GM23248 (cell line): Measurements from ENCODE around the gene NFKBIA. TPM values are rescaled to one million over a fixed set of nuclear protein-coding genes. Genes with fewer than 3 reads are reported as not detected.

Source experiments
- DNase-seq: peaks from one replicate; pipeline ENCODE4 v3.0.0-alpha.2; 2015
- H2AFZ ChIP-seq: fragments of 200-600 bp; sonication (generic); 2 replicates; pipeline ENCODE4 v1.6.1; 2016; ENCODE audit warnings: antibody characterized with exemption
- H3F3A ChIP-seq: fragments of 200-600 bp; sonication (generic); 2 replicates; pipeline ENCODE4 v1.6.1; 2016; ENCODE audit warnings: mild to moderate bottlenecking, antibody characterized with exemption, mixed run types; ENCODE audit not compliant: insufficient read depth
- H3K27ac ChIP-seq: fragments of 200-600 bp; sonication (generic); 2 replicates; pipeline ENCODE4 v1.5.1; 2016; ENCODE audit warnings: mild to moderate bottlenecking
- H3K27me3 ChIP-seq: fragments of 200-600 bp; sonication (generic); replicated peaks from 2 replicates; pipeline ENCODE4 v1.6.1; 2016; ENCODE audit warnings: mild to moderate bottlenecking; ENCODE audit not compliant: insufficient read depth
- H3K36me3 ChIP-seq: fragments of 200-600 bp; sonication (generic); 2 replicates; pipeline ENCODE4 v1.6.1; 2016; ENCODE audit warnings: low read depth, mild to moderate bottlenecking
- H3K4me1 ChIP-seq: fragments of 200-600 bp; sonication (generic); 2 replicates; pipeline ENCODE4 v1.6.1; 2016; ENCODE audit warnings: mild to moderate bottlenecking; ENCODE audit not compliant: insufficient read depth
- H3K4me2 ChIP-seq: fragments of 200-600 bp; sonication (generic); one replicate; pipeline ENCODE4 v1.6.1; 2016; ENCODE audit warnings: mild to moderate bottlenecking; ENCODE audit not compliant: unreplicated experiment
- H3K4me3 ChIP-seq: fragments of 200-600 bp; sonication (generic); 2 replicates; pipeline ENCODE4 v1.5.1; 2016; ENCODE audit warnings: mild to moderate bottlenecking
- H3K79me2 ChIP-seq: fragments of 200-600 bp; sonication (generic); 2 replicates; pipeline ENCODE4 v1.6.1; 2016; ENCODE audit warnings: mild to moderate bottlenecking; ENCODE audit not compliant: insufficient read depth
- H3K9ac ChIP-seq: fragments of 200-600 bp; sonication (generic); 2 replicates; pipeline ENCODE4 v1.6.1; 2016; ENCODE audit warnings: mild to moderate bottlenecking
- H3K9me2 ChIP-seq: fragments of 200-600 bp; sonication (generic); 2 replicates; pipeline ENCODE4 v1.6.1; 2016; ENCODE audit warnings: mixed run types, mild to moderate bottlenecking, moderate library complexity; ENCODE audit not compliant: insufficient read depth
- H3K9me3 ChIP-seq: fragments of 200-600 bp; sonication (generic); one replicate; pipeline ENCODE4 v1.6.1; 2017; ENCODE audit warnings: low read depth
- H4K20me1 ChIP-seq: fragments of 200-600 bp; sonication (generic); 2 replicates; pipeline ENCODE4 v1.6.0; 2016; ENCODE audit not compliant: insufficient read depth
- EZH2 ChIP-seq: fragments of 200-600 bp; sonication (generic); IDR thresholded peaks from 2 replicates; pipeline ENCODE4 v1.6.1; 2018; ENCODE audit warnings: antibody characterized with exemption, mild to moderate bottlenecking; ENCODE audit not compliant: insufficient read depth, poor library complexity, severe bottlenecking
- EZH2phosphoT487 ChIP-seq: fragments of 200-600 bp; sonication (generic); IDR thresholded peaks from 2 replicates; pipeline ENCODE4 v1.6.1; 2018; ENCODE audit warnings: antibody characterized with exemption, moderate library complexity, mild to moderate bottlenecking, low read depth; ENCODE audit not compliant: insufficient read depth
- WGBS, 2 experiments: methylation state at CpG; one replicate each; pipeline ENCODE4 v1.1.6; 2015 to 2017; ENCODE audit warnings: low lambda C conversion rate in 2 of 2, low coverage in 1 of 2; ENCODE audit errors: missing lambda C conversion rate in 2 of 2; 5-methylcytosine and 5-hydroxymethylcytosine counted together
- in situ Hi-C: fragments of 300-500 bp; cut with MboI; formaldehyde crosslinking; loops from 2 replicates; pipeline ENCODE4 v1.15.0; 2020
- polyA plus RNA-seq: library from polyadenylated mRNA; unstranded; fragments of >200 nt; fragmentation: Nextera tagmentation; extraction: Ambion mirVana; gene quantifications from 2 replicates; pipeline ENCODE4 v1.2.1, GENCODE V29; 2016
- total RNA-seq: library from RNA; depleted of rRNA; stranded (reverse); fragments of >200 nt; shearing (Covaris generic); gene quantifications from 2 replicates; pipeline ENCODE4 v1.2.3, GENCODE V29; 2014

The NFKBIA gene
- total and polyA plus RNA-seq, 2 experiments from 2014 or later, result 40.2 to 60.4 TPM

- H3K9me2 ChIP-seq, result no peaks in the 10 kb centered on the region
- H3K4me2 ChIP-seq, result no peak overlapping the region
- no peaks in the 10 kb centered on the region for H3K9me3 ChIP-seq
- no peak for TF ChIP-seq EZH2
- TF ChIP-seq EZH2phosphoT487, result no peak
- H3K9ac ChIP-seq, result no peak overlapping the region
- DNase-seq, result no peak
- no peaks in the 10 kb centered on the region for H3K79me2 ChIP-seq
- H3F3A ChIP-seq, result peaks cover 30% of the 10 kb centered on the region
- 92 to 94% methylated on average over 7 of the region's 7 CpGs for WGBS, 2 experiments
- H2AFZ ChIP-seq, result no peak overlapping the region
- no peak overlapping the region for H3K27ac ChIP-seq
- peaks cover 27% of the 10 kb centered on the region for H3K4me1 ChIP-seq
- no peaks in the 10 kb centered on the region for H3K27me3 ChIP-seq
- H4K20me1 ChIP-seq, result no peaks in the 10 kb centered on the region
- in situ Hi-C loops, result no loop called here
- no peak overlapping the region for H3K4me3 ChIP-seq
- no peaks in the 10 kb centered on the region for H3K36me3 ChIP-seq
Measured at GRCh38 chr14:35387219-35387618, 17.3 kb downstream of the NFKBIA start.

GRCh38 chr14:35386673-35387125 is 17.9 kb downstream of the NFKBIA start:
- H3K9ac ChIP-seq, result peak overlapping the region; percentile 77; the same call in 1 of the 2 replicates
- no peak overlapping the region for H3K4me3 ChIP-seq
- DNase-seq, result no peak
- H4K20me1 ChIP-seq, result no peaks in the 10 kb centered on the region
- no peaks in the 10 kb centered on the region for H3K9me2 ChIP-seq
- H2AFZ ChIP-seq, result peak overlapping the region; percentile 83; the same call in 1 of the 2 replicates
- no peak overlapping the region for H3K4me2 ChIP-seq
- H3K27ac ChIP-seq, result no peak overlapping the region
- H3K4me1 ChIP-seq, result peaks cover 27% of the 10 kb centered on the region
- in situ Hi-C loops, result no loop called here
- 84 to 90% methylated on average over 12 of the region's 12 CpGs for WGBS, 2 experiments
- H3K36me3 ChIP-seq, result no peaks in the 10 kb centered on the region
- no peaks in the 10 kb centered on the region for H3K27me3 ChIP-seq
- TF ChIP-seq EZH2phosphoT487 (no peak), EZH2 (no peak)
- H3F3A ChIP-seq, result peaks cover 30% of the 10 kb centered on the region
- no peaks in the 10 kb centered on the region for H3K79me2 ChIP-seq
- no peaks in the 10 kb centered on the region for H3K9me3 ChIP-seq

GRCh38 chr14:35385042-35385839 is 19.3 kb downstream of the NFKBIA start:
- Histone ChIP-seq H3K36me3 (no peaks in the 10 kb centered on the region), H3K4me2 (peak overlapping the region; percentile 69), H3K27ac (peak overlapping the region; percentile 90), H2AFZ (peak overlapping the region; percentile 83), H3K9me3 (no peaks in the 10 kb centered on the region), H3F3A (peaks cover 30% of the 10 kb centered on the region), H3K79me2 (no peaks in the 10 kb centered on the region), H3K27me3 (no peaks in the 10 kb centered on the region), H3K4me1 (peaks cover 27% of the 10 kb centered on the region), H4K20me1 (no peaks in the 10 kb centered on the region), H3K9me2 (no peaks in the 10 kb centered on the region), H3K4me3 (0 out of 2 replicates have a peak overlapping the region, but pooled peaks have one; percentile 9), H3K9ac (peak overlapping the region; percentile 77)
- TF ChIP-seq EZH2phosphoT487 (no peak), EZH2 (no peak)
- WGBS, 2 experiments, result 33 to 37% methylated on average over 15 of the region's 15 CpGs
- in situ Hi-C loops, result no loop called here
- peak; percentile 94 for DNase-seq

- Histone ChIP-seq H3F3A (peaks cover 30% of the 10 kb centered on the region), H4K20me1 (no peaks in the 10 kb centered on the region), H3K9me3 (no peaks in the 10 kb centered on the region), H3K4me3 (0 out of 2 replicates have a peak overlapping the region, but pooled peaks have one; percentile 9), H3K36me3 (no peaks in the 10 kb centered on the region), H3K79me2 (no peaks in the 10 kb centered on the region), H3K4me1 (peaks cover 27% of the 10 kb centered on the region), H3K9ac (peak overlapping the region; percentile 77), H3K9me2 (no peaks in the 10 kb centered on the region), H3K27ac (peak overlapping the region; percentile 90), H3K27me3 (no peaks in the 10 kb centered on the region), H3K4me2 (peak overlapping the region; percentile 69), H2AFZ (peak overlapping the region; percentile 51)
- TF ChIP-seq EZH2phosphoT487, result no peak
- TF ChIP-seq EZH2, result no peak
- in situ Hi-C loops, result no loop called here
- peak; percentile 98 for DNase-seq
- 12 to 16% methylated on average over 11 of the region's 11 CpGs for WGBS, 2 experiments
Measured at GRCh38 chr14:35384455-35385041, 20.0 kb downstream of the NFKBIA start.
